HCT116 (cell line): ENCODE measurements around the gene BDH1. TPM values are rescaled to one million over a fixed set of nuclear protein-coding genes. Genes with fewer than 3 reads are reported as not detected.

Source experiments
- ATAC-seq: fragments of 200-7000 bp; cut with Tn5 transposase; 2 replicates; pipeline ENCODE4 v1.9.1; 2020; ENCODE audit warnings: mild to moderate bottlenecking, moderate library complexity
- BruUV-seq: library from RNA; stranded (reverse); fragments of 400-500 nt; replicated peaks from 2 replicates; lab custom pipeline; 2021; lab: Mats Ljungman, UMichigan
- CTCF ChIA-PET: fragments of 300-600 bp; sonication (Branson Sonifier 250); formaldehyde crosslinking; loops from one replicate; lab custom pipeline; 2021; ENCODE audit warnings: antibody characterized with exemption; lab: Charles Lee
- POLR2A ChIA-PET: fragments of 300-600, 350-600 bp; sonication (Branson Sonifier 250); formaldehyde crosslinking; loops from one replicate; lab custom pipeline; 2021; ENCODE audit warnings: antibody characterized with exemption; lab: Charles Lee
- RAD21 ChIA-PET, 2 experiments: fragments of 300-600 bp; sonication (Branson Sonifier 250); formaldehyde crosslinking; loops; one replicate each; lab custom pipeline; 2023; ENCODE audit warnings: low total read pairs in 2 of 2; ENCODE audit not compliant: uncharacterized antibody in 2 of 2, unreplicated experiment in 2 of 2, low non-redundant PET in 1 of 2; lab: Charles Lee
- DNase-seq: peaks from one replicate; pipeline ENCODE4 v3.0.0-alpha.2; 2010; ENCODE audit warnings: low read depth, low spot score
- H2AFZ ChIP-seq: fragments of 200-600 bp; shearing (Covaris generic), sonication (generic); 2 replicates; pipeline ENCODE4 v1.6.1; 2017; ENCODE audit warnings: low read depth, mixed run types, mixed read lengths, antibody characterized with exemption, low read length; ENCODE audit not compliant: poor library complexity, severe bottlenecking
- H3K27ac ChIP-seq: 2 replicates; pipeline ENCODE4 v1.5.1; 2012; ENCODE audit warnings: low read depth, low read length
- H3K27me3 ChIP-seq: fragments of 200-600 bp; sonication (generic); 2 replicates; pipeline ENCODE4 v1.6.1; 2016; ENCODE audit warnings: mixed run types, low read length, mixed read lengths; ENCODE audit not compliant: insufficient read depth
- H3K36me3 ChIP-seq, 2 experiments: fragments of 200-500 bp in 1 of 2; fragments of 200-600 bp in 1 of 2; sonication (Bioruptor generic) in 1 of 2; sonication (generic) in 1 of 2; 2 replicates each; pipeline versions ENCODE4 v1.5.1 to v1.6.1; 2014 to 2016; ENCODE audit warnings: low read length in 2 of 2, inconsistent platforms in 1 of 2, mixed read lengths in 1 of 2, mixed run types in 1 of 2; ENCODE audit not compliant: insufficient read depth in 2 of 2, control insufficient read depth in 1 of 2
- H3K4me1 ChIP-seq, 2 experiments: fragments of 200-600 bp in 1 of 2; sonication (generic) in 1 of 2; 2 replicates each; pipeline versions ENCODE4 v1.5.1 to v1.6.1; 2012 to 2017; ENCODE audit warnings: low read length in 2 of 2, inconsistent platforms in 1 of 2, mild to moderate bottlenecking in 1 of 2, mixed read lengths in 1 of 2, mixed run types in 1 of 2, moderate library complexity in 1 of 2; ENCODE audit not compliant: insufficient read depth in 2 of 2, control insufficient read depth in 1 of 2
- H3K4me2 ChIP-seq: fragments of 200-600 bp; sonication (generic); 2 replicates; pipeline ENCODE4 v1.6.1; 2017; ENCODE audit warnings: mixed run types, low read length, mixed read lengths
- H3K4me3 ChIP-seq, 2 experiments: fragments of 200-600 bp in 1 of 2; sonication (generic) in 1 of 2; replicated peaks in 1 of 2; 2 replicates each; pipeline ENCODE4 v1.5.1; 2011 to 2016; ENCODE audit warnings: low read length in 2 of 2, control low read depth in 1 of 2, low read depth in 1 of 2, mild to moderate bottlenecking in 1 of 2, mixed read lengths in 1 of 2, mixed run types in 1 of 2
- H3K79me2 ChIP-seq: fragments of 200-600 bp; sonication (generic); 2 replicates; pipeline ENCODE4 v1.6.1; 2017; ENCODE audit warnings: mild to moderate bottlenecking, mixed run types, low read length, moderate library complexity, mixed read lengths; ENCODE audit not compliant: insufficient read depth
- H3K9ac ChIP-seq: fragments of 200-600 bp; sonication (generic); 2 replicates; pipeline ENCODE4 v1.6.1; 2016; ENCODE audit warnings: low read length, mixed read lengths
- H3K9me2 ChIP-seq: fragments of 200-600 bp; sonication (generic), shearing (Covaris generic); 2 replicates; pipeline ENCODE4 v1.6.1; 2017; ENCODE audit warnings: mixed run types, mild to moderate bottlenecking, moderate library complexity; ENCODE audit not compliant: insufficient read depth
- H3K9me3 ChIP-seq, 2 experiments: fragments of 200-500 bp in 1 of 2; fragments of 200-600 bp in 1 of 2; sonication (Bioruptor generic) in 1 of 2; sonication (generic) in 1 of 2; 2 replicates each; pipeline ENCODE4 v1.6.1; 2014 to 2017; ENCODE audit warnings: low read length in 2 of 2, mixed read lengths in 2 of 2, inconsistent platforms in 1 of 2, low read depth in 1 of 2, mild to moderate bottlenecking in 1 of 2, mixed run types in 1 of 2, moderate library complexity in 1 of 2; ENCODE audit not compliant: control insufficient read depth in 1 of 2, insufficient read depth in 1 of 2
- H4K20me1 ChIP-seq: fragments of 200-600 bp; sonication (generic), shearing (Covaris generic); 2 replicates; pipeline ENCODE4 v1.6.1; 2017; ENCODE audit warnings: mixed run types, mild to moderate bottlenecking, moderate library complexity; ENCODE audit not compliant: insufficient read depth
- ELF1 ChIP-seq: IDR thresholded peaks from 2 replicates; pipeline ENCODE4 v1.6.1; 2012; ENCODE audit warnings: low read depth, borderline replicate concordance
- POLR2AphosphoS5 ChIP-seq: IDR thresholded peaks from 2 replicates; pipeline ENCODE4 v1.6.1; 2011; ENCODE audit warnings: mild to moderate bottlenecking, low read depth, low read length, moderate library complexity
- REST ChIP-seq: IDR thresholded peaks from 2 replicates; pipeline ENCODE4 v1.6.1; 2012; ENCODE audit warnings: low read depth
- SRF ChIP-seq: IDR thresholded peaks from 2 replicates; pipeline ENCODE4 v1.6.1; 2012; ENCODE audit warnings: low read depth
- ZBTB33 ChIP-seq: IDR thresholded peaks from 2 replicates; pipeline ENCODE4 v1.6.1; 2011; ENCODE audit warnings: mild to moderate bottlenecking, low read length, moderate library complexity; ENCODE audit not compliant: insufficient replicate concordance; ENCODE audit errors: extremely low read depth
- intact Hi-C: fragments of 100-400 bp; cut with micrococcal nuclease; formaldehyde crosslinking; loops from 2 replicates; pipeline ENCODE4 v1.10.0; 2022
- total RNA-seq: library from RNA; stranded (reverse); gene quantifications from one replicate; pipeline ENCODE4 v1.2.1, GENCODE V29; 2021; ENCODE audit not compliant: unreplicated experiment

Gene BDH1
- total RNA-seq, 1 experiment from 2014 or later, result 26.6 TPM

GRCh38 chr3:197522881-197523441 is 32.8 kb downstream of the BDH1 start:
- intact Hi-C loops, result no loop called here
- Histone ChIP-seq H3K27me3 (no peaks in the 10 kb centered on the region), H3K4me3 (no peak overlapping the region), H3K9me2 (no peaks in the 10 kb centered on the region), H3K4me2 (no peak overlapping the region), H3K27ac (no peak overlapping the region), H2AFZ (no peak overlapping the region), H3K9me3 (no peaks in the 10 kb centered on the region), H3K79me2 (no peaks in the 10 kb centered on the region)
- no peak for DNase-seq
- CTCF ChIA-PET, result no interaction called here
- no peak for ATAC-seq
- RAD21 ChIA-PET, result no interaction called here
- no peak for TF ChIP-seq ELF1
- TF ChIP-seq SRF, result no peak
- TF ChIP-seq ZBTB33, result no peak
- TF ChIP-seq REST, result no peak
- no peak for TF ChIP-seq POLR2AphosphoS5
- TF ChIP-seq, all 23 proteins: peak for 0
- POLR2A ChIA-PET, result no interaction called here
- Histone ChIP-seq H3K36me3 (0 out of 4 replicates have a peak, but pooled peaks cover 0 to 3% of the 10 kb centered on the region in 2 experiments), H3K9ac (no peak overlapping the region), H3K4me1 (peaks cover 0 to 13% of the 10 kb centered on the region in 2 experiments; a peak in 1 of 4 replicates), H4K20me1 (no peaks in the 10 kb centered on the region)
- no TSS peak for BruUV-seq
